Brain microvascular endothelial cell (primary cell): Measurements from ENCODE around the gene PRPF39.
A peak's percentile ranks its signal among the peaks of the same experiment; 100 is the strongest.
"Not testable (repeated sequence)": the region's sequence is repeated elsewhere in the genome, so short reads cannot be mapped to it uniquely, and the experiment has no call there.

Source experiments
- DNase-seq: peaks from one replicate; pipeline ENCODE4 v3.0.0-alpha.2; 2020
- H3K27ac ChIP-seq: fragments of 250-450 bp; sonication (Bioruptor Pico); 2 replicates; pipeline ENCODE4 v1.5.1; 2020; ENCODE audit warnings: mild to moderate bottlenecking, moderate library complexity
- H3K27me3 ChIP-seq: fragments of 250-450 bp; sonication (Bioruptor Pico); replicated peaks from 2 replicates; pipeline ENCODE4 v1.5.1; 2020; ENCODE audit warnings: mild to moderate bottlenecking
- H3K36me3 ChIP-seq: fragments of 250-450 bp; sonication (Bioruptor Pico); replicated peaks from 2 replicates; pipeline ENCODE4 v1.5.1; 2020; ENCODE audit warnings: mild to moderate bottlenecking
- H3K4me3 ChIP-seq: 2 replicates; pipeline ENCODE4 v1.5.1; 2011; ENCODE audit warnings: low read depth, mild to moderate bottlenecking, control low read depth, low read length, moderate library complexity
- in situ Hi-C: cut with HindIII; loops from 2 replicates; pipeline ENCODE4 v1.10.0; 2017; ENCODE audit warnings: low sequenced_read_pairs, low pct_ligation_motif_present
- TF ChIP-seq, protein P1 (sequence below): IDR thresholded peaks from 2 replicates; pipeline ENCODE4 v1.5.1; 2011; ENCODE audit warnings: low read depth, mild to moderate bottlenecking, moderate library complexity, low read length, control low read depth, inconsistent platforms; ENCODE audit errors: missing control alignments

The PRPF39 gene

DNA sequence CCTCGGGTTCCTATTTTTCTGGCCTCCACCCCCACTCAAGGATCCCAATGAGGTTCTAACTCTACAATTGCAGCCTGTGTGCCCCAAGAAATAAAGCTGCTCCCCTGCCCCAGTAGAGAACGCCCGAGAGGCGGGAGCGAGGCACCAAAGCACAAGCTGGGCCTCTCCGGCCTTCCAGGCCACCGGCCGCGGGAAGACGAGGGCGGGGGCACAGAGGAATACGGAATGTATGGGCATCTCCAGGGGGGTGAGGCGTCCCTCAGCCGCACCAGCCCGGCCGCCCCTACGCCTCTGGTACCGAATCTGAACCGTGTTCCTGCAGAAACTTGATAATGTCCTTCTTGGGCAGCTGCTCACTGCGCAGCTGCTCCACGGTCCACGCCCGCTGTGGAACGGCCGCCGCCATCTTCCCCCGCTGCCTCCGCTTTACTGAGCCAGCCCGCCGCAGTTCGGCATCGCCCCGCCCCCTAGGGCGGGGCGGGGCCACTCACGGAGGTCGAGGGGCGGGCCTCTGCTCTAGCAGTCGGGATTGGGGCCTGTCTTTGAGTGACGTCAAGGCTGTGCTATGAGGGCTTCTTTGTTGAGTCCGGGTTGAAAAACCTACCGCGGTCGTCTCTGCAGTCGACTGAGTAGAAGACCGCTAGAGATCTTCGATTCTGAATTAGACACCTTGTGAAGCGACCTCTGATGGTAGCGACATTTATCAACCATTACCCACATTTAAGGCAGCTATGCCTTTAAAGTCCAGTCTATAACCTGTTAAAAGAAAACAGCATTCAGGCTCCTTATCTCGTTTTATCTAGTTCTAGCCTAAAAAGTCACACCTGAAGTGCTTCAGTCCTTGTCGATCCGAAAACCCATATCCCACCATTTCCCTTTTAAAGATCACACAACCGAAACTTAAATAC lies 50.4 kb downstream of the PRPF39 start, which contains the start of gene FKBP3:
Gene FKBP3 (minus strand): TSS at position 431 of the 908 bp plus-strand sequence. CDS start 25 bp downstream, at position 406.
- TF ChIP-seq, protein P1, sequence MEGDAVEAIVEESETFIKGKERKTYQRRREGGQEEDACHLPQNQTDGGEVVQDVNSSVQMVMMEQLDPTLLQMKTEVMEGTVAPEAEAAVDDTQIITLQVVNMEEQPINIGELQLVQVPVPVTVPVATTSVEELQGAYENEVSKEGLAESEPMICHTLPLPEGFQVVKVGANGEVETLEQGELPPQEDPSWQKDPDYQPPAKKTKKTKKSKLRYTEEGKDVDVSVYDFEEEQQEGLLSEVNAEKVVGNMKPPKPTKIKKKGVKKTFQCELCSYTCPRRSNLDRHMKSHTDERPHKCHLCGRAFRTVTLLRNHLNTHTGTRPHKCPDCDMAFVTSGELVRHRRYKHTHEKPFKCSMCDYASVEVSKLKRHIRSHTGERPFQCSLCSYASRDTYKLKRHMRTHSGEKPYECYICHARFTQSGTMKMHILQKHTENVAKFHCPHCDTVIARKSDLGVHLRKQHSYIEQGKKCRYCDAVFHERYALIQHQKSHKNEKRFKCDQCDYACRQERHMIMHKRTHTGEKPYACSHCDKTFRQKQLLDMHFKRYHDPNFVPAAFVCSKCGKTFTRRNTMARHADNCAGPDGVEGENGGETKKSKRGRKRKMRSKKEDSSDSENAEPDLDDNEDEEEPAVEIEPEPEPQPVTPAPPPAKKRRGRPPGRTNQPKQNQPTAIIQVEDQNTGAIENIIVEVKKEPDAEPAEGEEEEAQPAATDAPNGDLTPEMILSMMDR, result peak; percentile 20
- Histone ChIP-seq H3K36me3 (no peaks in the 10 kb centered on the region), H3K4me3 (peak within 1 kb of the TSS; percentile 96), H3K27ac (peak within 1 kb of the TSS; percentile 84), H3K27me3 (no peaks in the 10 kb centered on the region)
- peak; percentile 99 for DNase-seq
- in situ Hi-C loops, result no loop called here

DNA sequence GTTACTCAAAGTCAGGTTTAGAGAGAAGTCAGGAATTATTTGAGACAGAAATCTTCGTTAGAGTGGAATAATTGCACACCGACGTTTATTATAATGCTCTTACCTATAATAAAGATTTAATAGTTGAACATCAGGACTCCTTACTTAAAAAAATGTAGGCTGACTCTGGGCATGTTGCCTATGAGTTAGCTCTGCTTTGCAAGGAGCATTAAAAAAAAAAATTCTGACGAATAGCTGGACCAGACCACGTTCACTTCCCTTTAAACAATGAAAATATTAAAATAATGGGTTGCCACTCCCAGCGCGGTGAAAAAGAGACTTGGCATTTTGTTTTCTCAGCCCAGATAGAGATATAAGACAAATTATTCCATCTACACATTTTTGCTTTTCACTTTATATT lies 51.2 kb downstream of the PRPF39 start:
- H3K36me3 ChIP-seq, result no peaks in the 10 kb centered on the region
- H3K4me3 ChIP-seq, result peak overlapping the region; percentile 96
- DNase-seq, result peak; percentile 16
- no peaks in the 10 kb centered on the region for H3K27me3 ChIP-seq
- TF ChIP-seq, protein P1, result no peak
- in situ Hi-C loops, result no loop called here
- H3K27ac ChIP-seq, result peak overlapping the region; percentile 70

DNA sequence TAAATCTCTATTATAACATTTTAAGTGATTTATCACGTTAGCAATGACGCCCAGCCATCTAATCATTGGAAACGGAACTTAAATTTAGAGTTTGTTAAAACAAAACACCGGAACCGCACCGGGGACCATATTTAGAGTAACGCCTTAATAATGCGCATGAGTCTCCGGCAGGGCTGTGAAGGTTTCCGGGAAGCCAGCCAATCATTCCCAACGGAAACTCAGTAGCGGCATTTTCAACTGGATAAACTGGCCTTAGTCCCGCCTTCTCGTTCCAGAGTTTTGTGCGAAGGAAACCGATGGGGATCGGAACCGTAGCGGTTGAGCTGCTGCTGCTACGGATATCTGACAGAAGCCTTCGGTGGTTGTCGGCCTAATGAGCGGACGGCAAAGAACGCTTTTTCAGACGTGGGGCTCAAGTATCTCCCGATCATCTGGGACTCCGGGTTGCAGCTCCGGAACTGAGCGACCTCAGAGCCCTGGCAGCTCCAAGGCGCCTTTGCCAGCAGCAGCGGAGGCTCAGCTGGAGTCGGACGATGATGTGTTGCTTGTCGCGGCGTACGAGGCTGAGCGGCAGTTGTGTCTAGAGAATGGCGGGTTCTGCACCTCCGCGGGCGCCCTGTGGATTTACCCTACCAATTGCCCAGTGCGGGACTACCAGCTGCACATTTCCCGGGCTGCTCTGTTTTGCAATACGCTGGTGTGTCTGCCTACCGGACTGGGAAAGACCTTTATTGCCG lies 51.9 kb downstream of the PRPF39 start, which contains the start of gene FANCM:
Gene FANCM (plus strand): TSS at position 272 of the 737 bp plus-strand sequence. CDS start 102 bp downstream, at position 374.
- H3K36me3 ChIP-seq, result no peaks in the 10 kb centered on the region
- H3K4me3 ChIP-seq, result peak within 1 kb of the TSS; percentile 96
- peak; percentile 98 for DNase-seq
- H3K27me3 ChIP-seq, result no peaks in the 10 kb centered on the region
- in situ Hi-C loops, result no loop called here
- TF ChIP-seq, protein P1, result no peak
- peak within 1 kb of the TSS; percentile 70 for H3K27ac ChIP-seq

DNA sequence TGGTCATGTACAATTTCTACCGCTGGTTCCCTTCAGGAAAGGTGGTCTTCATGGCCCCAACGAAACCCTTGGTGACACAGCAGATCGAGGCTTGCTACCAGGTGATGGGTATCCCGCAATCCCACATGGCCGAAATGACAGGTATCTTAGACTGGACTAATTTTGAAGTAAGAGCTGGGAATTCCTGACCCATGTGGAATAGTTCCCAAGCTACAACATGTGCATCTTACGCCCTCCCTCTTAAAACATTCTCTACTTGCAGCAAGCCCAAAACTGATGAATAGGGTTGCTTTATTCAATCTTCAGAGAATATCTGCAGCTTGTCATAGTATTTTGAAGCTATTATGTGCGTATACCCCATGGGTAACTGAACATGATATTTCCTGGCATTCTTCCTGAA lies 52.5 kb downstream of the PRPF39 start:
- peak overlapping the region; percentile 96 for H3K4me3 ChIP-seq
- TF ChIP-seq, protein P1, result no peak
- in situ Hi-C loops, result no loop called here
- DNase-seq, result no peak
- H3K27me3 ChIP-seq, result no peaks in the 10 kb centered on the region
- H3K36me3 ChIP-seq, result no peaks in the 10 kb centered on the region
- no peak overlapping the region for H3K27ac ChIP-seq

DNA sequence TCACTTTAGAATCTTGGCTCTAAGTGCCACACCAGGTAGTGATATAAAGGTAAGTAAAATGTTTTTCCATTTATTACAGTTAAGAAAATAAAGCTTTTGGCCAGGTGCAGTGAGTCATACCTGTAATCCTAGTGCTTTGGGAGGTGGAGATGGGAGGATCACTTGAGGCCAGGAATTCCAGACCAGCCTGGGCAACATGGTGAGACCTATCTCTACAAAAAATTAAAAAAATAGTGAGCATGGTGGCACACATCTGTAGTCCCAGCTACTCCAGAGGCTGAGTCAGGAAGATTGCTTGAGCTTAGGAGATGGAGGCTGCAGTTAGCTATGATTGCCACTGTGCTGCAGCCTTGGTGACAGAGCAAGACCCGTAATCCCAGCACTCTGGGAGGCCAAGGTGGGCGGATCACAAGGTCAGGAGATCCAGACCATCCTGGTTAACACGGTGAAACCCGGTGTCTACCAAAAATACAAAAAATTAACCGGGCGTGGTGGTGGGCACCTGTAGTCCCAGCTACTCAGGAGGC lies 56.8 kb downstream of the PRPF39 start:
- Histone ChIP-seq H3K36me3 (no peaks in the 10 kb centered on the region), H3K27me3 (no peaks in the 10 kb centered on the region), H3K4me3 (no peak overlapping the region), H3K27ac (no peak overlapping the region)
- TF ChIP-seq, protein P1, result no peak
- in situ Hi-C loops, result no loop called here
- no peak for DNase-seq

DNA sequence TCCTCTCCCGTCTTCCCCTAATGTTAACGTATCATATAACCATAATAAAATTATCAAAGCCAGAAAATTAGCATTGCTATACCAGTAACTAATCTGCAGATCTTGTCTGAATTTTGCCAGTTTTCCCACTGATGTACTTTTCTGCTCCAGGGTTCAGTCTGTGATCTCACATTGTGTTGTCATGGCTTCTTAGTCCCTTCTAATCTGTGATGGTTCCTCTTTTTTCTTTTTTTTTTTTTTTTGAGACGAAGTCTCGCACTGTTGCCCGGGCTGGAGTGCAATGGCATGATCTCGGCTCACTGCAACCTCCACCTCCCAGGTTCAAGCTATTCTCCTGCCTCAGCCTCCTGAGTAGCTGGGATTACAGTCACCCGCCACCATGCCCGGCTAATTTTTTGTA lies 58.2 kb downstream of the PRPF39 start:
- in situ Hi-C loops, H3K27me3 ChIP-seq, H3K27ac ChIP-seq, DNase-seq, H3K4me3 ChIP-seq, H3K36me3 ChIP-seq: not testable (repeated sequence)
